HG03280 (cell line): Measurements from ENCODE around the gene CHM.
"Not testable (repeated sequence)": the region's sequence is repeated elsewhere in the genome, so short reads cannot be mapped to it uniquely, and the experiment has no call there.

Experiments
- ATAC-seq: cut with Tn5 transposase; IDR thresholded peaks from one replicate; pipeline ENCODE4 v1.9.1; 2021; ENCODE audit warnings: mild to moderate bottlenecking, moderate library complexity; ENCODE audit not compliant: unreplicated experiment

Gene CHM

GRCh38 chrX:85996555-85996954 lies 50.8 kb downstream of the CHM start:
- ATAC-seq, result no peak

DNA sequence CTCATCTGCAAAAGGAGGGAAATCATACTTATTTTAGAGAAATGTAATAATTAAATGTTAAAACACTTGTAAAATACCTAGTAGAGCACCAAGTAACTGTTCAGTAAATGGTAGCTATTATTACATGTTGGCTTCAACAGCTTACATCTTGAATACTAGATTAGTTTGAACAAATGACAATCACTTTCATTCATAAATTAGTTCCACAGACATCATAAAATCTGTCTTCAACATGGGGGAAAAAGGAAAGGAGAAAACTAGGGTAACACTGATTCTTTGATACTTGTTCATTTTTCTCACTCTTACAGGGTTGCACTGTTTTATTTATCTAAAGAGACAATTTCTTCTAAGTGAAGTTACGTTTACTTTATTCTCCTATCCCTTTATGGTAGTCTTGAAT lies 51.7 kb downstream of the CHM start:
- ATAC-seq, result no peak

DNA sequence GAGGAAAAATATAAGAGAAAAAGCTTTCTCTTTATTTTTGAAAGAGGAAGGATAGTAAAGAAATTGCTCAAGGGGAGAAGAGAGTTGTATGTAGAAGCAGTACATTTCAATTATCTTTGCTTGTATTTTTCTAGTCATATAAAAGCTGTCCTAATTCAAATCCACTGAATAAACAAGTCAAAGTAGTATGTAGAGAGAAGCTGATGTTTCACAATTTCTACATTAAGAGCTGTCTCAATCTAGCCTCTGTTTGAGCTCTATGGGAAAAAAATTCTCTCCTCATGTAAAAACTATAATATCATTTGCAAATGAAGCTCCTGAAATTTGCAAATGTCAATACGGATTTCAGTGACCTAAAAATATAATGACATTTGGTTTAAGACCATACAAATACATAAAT lies 52.6 kb downstream of the CHM start:
- no peak for ATAC-seq

DNA sequence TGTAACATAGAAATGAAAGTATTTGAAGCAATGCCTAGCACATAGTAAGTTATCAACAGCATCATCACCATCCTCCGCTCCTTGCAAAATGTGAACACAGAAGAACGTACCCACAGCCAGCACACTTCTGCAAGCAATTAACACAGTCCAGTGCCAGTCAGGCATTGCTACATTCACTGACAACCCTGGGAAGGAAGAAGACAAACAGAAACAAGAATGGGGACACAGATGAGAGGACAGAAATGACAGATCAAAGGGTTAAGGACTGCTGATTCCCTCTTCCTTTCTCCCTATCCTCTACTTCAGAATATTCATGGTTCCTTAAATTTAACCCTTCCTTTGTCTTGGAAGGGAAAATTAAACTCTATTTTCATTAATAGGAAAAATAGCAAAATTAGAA lies 53.1 kb downstream of the CHM start:
- ATAC-seq, result no peak

DNA sequence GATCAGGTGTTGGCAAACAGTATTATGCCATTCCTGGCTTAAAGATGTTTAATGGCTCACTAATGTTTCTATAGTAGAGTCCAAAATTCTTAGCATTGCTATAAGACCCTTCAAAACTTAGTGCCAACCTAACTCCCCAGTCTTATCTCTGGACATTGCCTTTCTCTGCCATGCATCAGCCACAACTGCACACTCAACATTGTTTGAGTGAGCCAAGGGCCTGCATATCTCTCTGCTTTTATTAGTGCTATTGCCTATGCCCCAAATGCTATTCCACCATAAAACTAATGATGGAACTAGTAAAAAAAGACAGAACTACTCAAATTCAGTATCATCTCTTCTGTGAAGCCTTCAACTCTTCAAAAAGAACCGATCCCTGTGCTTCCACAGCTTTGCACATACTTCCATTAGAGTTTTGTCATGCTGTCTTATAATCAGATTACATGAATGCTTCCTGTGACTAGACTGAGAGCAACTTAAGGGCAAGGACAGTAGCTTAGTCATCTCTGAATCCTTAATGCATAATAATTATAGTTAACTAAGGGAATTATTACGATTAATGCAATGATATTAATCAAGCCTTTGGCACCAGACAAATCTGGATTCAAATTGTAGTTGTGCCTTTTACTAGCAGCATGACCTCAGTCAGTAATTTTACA lies 53.7 kb downstream of the CHM start:
- ATAC-seq, result no peak

GRCh38 chrX:85992811-85993229 lies 54.5 kb downstream of the CHM start:
- no peak for ATAC-seq

DNA sequence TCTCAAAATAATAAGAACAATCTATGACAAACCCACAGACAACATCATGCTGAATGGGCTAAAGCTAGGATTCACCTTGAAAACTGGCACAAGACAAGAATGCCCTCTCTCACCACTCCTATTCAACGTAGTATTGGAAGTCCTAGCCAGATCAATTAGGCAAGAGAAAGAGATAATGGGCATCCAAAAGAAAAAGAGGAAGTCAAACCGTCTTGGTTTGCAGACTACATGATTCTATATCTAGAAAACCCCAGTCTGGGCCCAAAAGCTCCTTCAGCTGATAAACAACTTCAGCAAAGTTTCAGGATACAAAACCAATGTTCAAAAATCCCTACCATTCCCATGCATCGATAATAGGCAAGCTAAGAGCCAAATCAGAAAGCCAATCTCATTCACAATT lies 59.0 kb downstream of the CHM start:
- no peak for ATAC-seq

DNA sequence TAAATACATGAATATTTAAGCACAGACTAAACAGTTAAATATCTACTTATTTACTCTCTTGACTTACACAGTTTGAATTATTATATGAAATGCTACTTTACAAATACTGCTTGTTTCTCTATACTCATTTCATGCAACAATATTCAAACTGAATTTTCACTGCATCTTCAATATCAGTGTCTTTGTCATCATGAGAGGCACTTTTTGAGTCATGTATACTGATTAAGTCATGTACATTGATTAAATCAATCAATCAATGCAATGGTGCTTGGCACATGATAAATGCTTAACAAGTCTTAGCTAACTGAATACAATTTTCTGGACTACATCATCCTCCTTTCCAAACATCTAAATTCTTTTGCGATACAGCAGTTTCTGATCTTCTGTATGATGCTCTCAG lies 67.1 kb downstream of the CHM start:
- no peak for ATAC-seq

GRCh38 chrX:85977218-85977617 lies 70.1 kb downstream of the CHM start:
- ATAC-seq, result peak; percentile 62

- not testable (repeated sequence) for ATAC-seq
Observed at GRCh38 chrX:85972351-85972750, 75.0 kb downstream of the CHM start.

DNA sequence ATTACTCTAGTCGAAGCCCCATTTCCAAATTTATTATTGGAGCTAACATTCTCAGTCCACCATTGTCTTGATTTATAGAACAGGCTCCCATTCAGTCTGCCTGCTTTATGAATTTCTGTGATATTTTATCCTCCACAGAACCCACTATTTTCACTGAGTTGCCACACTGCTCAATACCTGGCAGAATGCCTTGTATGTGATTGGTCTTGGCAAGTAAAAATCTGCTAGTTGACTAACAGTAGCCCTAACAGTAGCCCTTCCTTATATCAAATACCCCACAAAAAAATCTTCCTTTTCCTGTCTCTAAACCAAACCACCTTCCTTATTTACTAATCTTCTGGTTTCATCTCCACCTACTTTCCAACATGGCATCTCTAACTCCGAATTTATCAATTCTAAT lies 82.6 kb downstream of the CHM start:
- no peak for ATAC-seq

DNA sequence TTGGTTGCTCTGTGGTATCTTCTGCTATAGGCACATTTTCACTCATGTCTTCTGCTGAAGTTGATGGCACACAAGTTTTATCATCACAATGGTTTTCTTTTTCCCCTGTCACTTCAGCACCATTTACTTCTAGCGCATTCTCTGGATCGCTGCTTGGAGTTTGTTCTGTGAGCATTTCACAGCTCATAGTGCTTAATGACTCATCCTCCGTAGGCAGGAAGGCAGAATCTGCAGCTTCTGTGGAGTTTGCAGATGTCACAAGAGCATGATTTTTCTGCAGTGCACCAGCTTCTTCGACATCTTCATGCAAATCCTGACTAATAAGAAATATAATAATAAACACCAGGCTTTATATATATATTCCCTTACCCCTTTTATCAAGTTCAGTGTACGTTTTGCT lies 83.6 kb downstream of the CHM start:
- no peak for ATAC-seq

- ATAC-seq, result no peak
Observed at GRCh38 chrX:85955510-85955909, 91.8 kb downstream of the CHM start.

- ATAC-seq, result not testable (repeated sequence)
Observed at GRCh38 chrX:85944751-85945150, 102.6 kb downstream of the CHM start.

DNA sequence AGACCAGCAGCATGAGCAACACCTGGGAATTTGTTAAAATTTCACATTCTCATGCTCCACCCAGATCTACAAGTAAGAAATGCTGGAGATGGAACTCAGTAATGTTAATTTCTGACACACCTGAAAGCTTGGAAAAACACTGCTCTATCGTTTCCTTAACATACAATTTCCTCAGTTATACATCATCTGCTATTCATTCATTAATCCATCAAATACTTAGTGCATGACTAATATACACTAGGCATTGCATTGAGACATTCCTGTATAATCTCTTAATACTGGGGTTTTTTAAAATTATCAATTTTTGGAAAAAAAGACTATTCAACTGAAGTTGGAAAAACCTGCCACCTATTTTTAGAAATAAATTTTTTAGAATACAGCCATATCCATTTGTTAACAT lies 106.1 kb downstream of the CHM start:
- no peak for ATAC-seq

DNA sequence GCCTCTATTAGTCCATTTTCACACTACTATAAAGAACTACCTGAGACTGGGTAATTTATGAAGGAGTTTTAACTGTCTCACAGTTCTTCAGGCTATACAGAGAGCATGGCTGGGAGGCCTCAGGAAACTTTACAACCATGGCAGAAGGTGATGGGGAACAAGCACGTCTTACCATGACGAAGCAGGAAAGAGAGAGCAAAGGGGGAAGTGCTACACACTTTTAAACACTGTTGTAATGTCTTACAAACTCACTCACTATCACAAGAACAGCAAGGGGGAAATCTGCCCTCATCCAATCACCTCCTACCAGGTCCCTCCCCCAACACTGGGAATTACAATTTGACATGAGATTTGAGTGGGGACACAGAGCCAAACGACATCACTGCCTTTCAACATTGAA lies 107.4 kb downstream of the CHM start:
- ATAC-seq, result not testable (repeated sequence)

DNA sequence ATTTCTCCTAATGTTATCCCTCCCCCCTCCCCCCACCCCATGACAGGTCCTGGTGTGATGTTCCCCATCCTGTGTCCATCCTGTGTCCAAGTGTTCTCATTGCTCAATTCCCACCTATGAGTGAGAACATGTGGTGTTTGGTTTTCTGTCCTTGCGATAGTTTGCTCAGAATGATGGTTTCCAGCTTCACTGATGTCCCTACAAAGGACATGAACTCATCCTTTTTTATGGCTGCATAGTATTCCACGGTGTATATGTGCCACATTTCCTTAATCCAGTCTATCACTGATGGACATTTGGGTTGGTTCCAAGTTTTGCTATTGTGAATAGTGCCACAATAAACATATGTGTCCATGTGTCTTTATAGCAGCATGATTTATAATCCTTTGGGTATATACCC lies 113.0 kb downstream of the CHM start:
- ATAC-seq, result not testable (repeated sequence)

DNA sequence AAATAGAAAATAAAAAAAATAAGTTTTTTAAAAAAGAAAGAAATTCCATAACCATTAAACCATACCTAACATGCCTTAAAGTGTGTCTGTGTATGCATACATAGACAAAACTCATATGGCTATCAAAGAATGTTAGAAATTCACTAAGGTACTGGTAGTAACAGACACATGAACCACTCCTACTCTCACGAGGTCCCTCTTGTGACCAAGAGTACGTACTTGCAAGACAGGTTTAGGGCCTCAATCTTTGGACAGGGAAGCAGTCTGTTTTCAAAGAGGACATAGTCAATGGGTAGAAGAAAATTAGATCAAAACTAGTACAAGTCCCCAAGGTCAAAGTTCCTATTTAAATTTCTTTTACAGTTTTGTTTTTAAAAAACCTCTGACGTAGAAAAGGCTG lies 117.3 kb downstream of the CHM start:
- ATAC-seq, result no peak

- ATAC-seq, result no peak
Observed at GRCh38 chrX:85928606-85929005, 118.8 kb downstream of the CHM start.

DNA sequence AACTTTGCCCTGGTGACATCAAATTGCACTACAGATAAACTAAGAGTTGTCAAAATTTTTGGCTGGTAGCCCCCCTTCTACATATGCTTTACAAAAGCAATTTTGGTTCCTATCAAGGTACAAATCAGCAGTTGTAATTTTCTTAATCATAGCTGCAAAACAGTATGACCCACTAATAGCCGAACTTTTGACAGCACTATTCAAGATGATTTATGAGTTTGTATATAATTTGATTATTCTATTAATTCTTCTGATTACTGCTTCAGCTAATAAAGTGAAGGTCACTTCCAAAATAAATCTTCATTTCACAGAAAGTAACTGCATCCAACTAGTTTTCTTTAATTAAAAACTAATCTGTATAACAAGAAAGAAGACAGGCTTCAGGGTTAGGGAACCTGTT lies 119.6 kb downstream of the CHM start:
- ATAC-seq, result no peak

DNA sequence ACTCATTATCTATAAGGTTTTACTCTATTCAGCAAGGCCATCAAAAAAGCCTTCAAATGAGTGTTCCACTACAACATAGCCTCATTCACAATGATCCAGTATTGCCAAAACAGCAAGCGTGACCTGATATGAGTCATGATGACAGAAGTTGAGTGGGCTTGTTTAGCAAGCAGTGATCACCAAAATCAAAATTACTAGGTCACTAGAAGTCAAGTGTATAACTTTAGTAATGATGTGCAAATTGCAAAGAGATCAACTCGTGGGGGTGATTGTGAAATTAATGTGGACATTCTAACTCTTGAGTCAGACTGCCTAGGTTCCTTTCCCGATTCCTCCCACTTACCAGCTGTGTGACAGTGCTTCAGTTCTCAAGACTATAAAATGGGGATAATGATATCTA lies 124.5 kb downstream of the CHM start:
- ATAC-seq, result no peak

DNA sequence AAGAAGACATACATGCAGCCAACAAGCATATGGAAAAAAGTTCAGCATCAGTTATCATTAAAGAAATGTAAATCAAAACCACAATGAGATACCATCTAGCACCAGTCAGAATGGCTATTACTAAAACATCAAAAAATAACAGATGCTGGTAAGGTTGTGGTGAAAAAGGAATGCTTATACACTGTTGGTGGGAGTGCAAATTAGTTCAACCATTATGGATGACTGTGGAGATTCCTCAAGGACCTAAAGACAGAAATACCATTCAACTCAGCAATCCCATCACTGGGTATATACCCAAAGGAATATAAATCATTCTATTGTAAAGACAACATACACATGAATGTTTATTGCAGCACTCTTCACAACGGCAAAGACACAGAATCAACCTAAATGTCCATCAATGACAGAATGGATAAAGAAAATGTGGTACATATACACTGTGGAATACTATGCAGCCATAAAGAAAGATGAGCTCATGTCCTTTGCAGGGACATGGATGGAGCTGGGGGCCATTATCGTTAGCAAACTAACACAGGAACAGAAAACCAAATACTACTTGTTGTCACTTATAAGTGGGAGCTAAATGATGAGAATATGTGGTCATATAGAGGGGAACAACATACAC lies 130.6 kb downstream of the CHM start:
- ATAC-seq, result not testable (repeated sequence)

- ATAC-seq, result no peak
Observed at GRCh38 chrX:85914431-85914830, 132.9 kb downstream of the CHM start.
